Erythroblast (primary cell): Measurements from ENCODE around the gene WDR44.

Experiments
- GATA1 ChIP-seq: IDR thresholded peaks from 2 replicates; pipeline ENCODE4 v1.6.1; 2011; ENCODE audit warnings: low read depth, mild to moderate bottlenecking, control low read depth, low read length, moderate library complexity
- POLR2A ChIP-seq: IDR thresholded peaks from 2 replicates; pipeline ENCODE4 v1.6.1; 2011; ENCODE audit warnings: mild to moderate bottlenecking, low read length

GRCh38 chrX:118468122-118468521 lies 122.2 kb downstream of the WDR44 start:
- TF ChIP-seq POLR2A (no peak), GATA1 (no peak)
